A549 (cell line): Measurements from ENCODE around the gene CFAP97. TPM values are rescaled to one million over a fixed set of nuclear protein-coding genes. Genes with fewer than 3 reads are reported as not detected.

Experiments
- ATAC-seq, 2 experiments: fragments of 200-7000 bp in 1 of 2; fragments of >200 bp in 1 of 2; cut with Nextera tagmentation in 1 of 2; cut with Tn5 transposase in 1 of 2; 3 replicates each; pipeline versions ENCODE4 v1.8.0 to v1.9.1; 2018 to 2020; ENCODE audit warnings: mild to moderate bottlenecking in 1 of 2, moderate library complexity in 1 of 2
- CTCF ChIA-PET: fragments of 300-600 bp; sonication (Branson Sonifier 250); formaldehyde crosslinking; extraction: SDS; loops from one replicate; lab custom pipeline; 2021; ENCODE audit warnings: antibody characterized with exemption, inconsistent platforms; lab: Yijun Ruan, JAX
- POLR2A ChIA-PET: fragments of 350-600 bp; formaldehyde crosslinking; extraction: SDS; loops from one replicate; lab custom pipeline; 2021; ENCODE audit warnings: antibody characterized with exemption, inconsistent platforms; lab: Yijun Ruan, JAX
- DNase-seq, 2 experiments: peaks; one replicate each; pipeline versions ENCODE4 v3.0.0 to v3.0.0-alpha.2; 2011 to 2016; ENCODE audit warnings: low read depth in 1 of 2, low spot score in 1 of 2
- FAIRE-seq: peaks from 2 replicates; lab custom pipeline; 2011; peaks lifted over from hg19 to GRCh38; lab: Jason Lieb, UNC
- H3K27ac ChIP-seq, 2 experiments: fragments of >200 bp; sonication (Bioruptor Twin); formaldehyde crosslinking; 3 replicates each; pipeline ENCODE4 v1.5.1; 2016 to 2017
- H3K4me1 ChIP-seq: fragments of >200 bp; sonication (Bioruptor Twin); formaldehyde crosslinking; 3 replicates; pipeline ENCODE4 v1.6.1; 2016
- H3K4me2 ChIP-seq: fragments of >200 bp; sonication (Bioruptor Twin); formaldehyde crosslinking; 3 replicates; pipeline ENCODE4 v1.6.1; 2016
- H3K4me3 ChIP-seq: fragments of >200 bp; sonication (Bioruptor Twin); formaldehyde crosslinking; 3 replicates; pipeline ENCODE4 v1.5.1; 2016
- H3K9me3 ChIP-seq: fragments of >200 bp; sonication (Bioruptor Twin); formaldehyde crosslinking; 3 replicates; pipeline ENCODE4 v1.6.1; 2016
- BCL3 ChIP-seq: fragments of >200 bp; sonication (Bioruptor Twin); formaldehyde crosslinking; IDR thresholded peaks from 3 replicates; pipeline ENCODE4 v1.6.1; 2016
- CBX8 ChIP-seq: fragments of 200-600 bp; sonication (generic); IDR thresholded peaks from 2 replicates; pipeline ENCODE4 v1.6.1; 2016
- CEBPB ChIP-seq, 2 experiments: fragments of >200 bp in 1 of 2; sonication (Bioruptor Twin) in 1 of 2; formaldehyde crosslinking in 1 of 2; IDR thresholded peaks; 2 replicates each; pipeline ENCODE4 v1.6.1; 2012 to 2016
- CHD4 ChIP-seq: fragments of 200-600 bp; sonication (generic); IDR thresholded peaks from 2 replicates; pipeline ENCODE4 v1.6.1; 2016; ENCODE audit warnings: antibody characterized with exemption, mild to moderate bottlenecking, borderline replicate concordance
- CTCF ChIP-seq: fragments of >200 bp; sonication (Bioruptor Twin); formaldehyde crosslinking; IDR thresholded peaks from 3 replicates; pipeline ENCODE4 v1.5.1; 2016
- E2F6 ChIP-seq: IDR thresholded peaks from 2 replicates; pipeline ENCODE4 v1.6.1; 2012; ENCODE audit warnings: low read depth, borderline replicate concordance
- EHF ChIP-seq: fragments of 250-450 bp; sonication (Bioruptor Pico); IDR thresholded peaks from 2 replicates; pipeline ENCODE4 v1.5.0; 2020; ENCODE audit warnings: mild to moderate bottlenecking
- EP300 ChIP-seq, 2 experiments: fragments of >200 bp; sonication (Bioruptor Twin); formaldehyde crosslinking; IDR thresholded peaks; 2 replicates in 1 of 2; 3 replicates in 1 of 2; pipeline ENCODE4 v1.6.1; 2016 to 2017
- FOSB ChIP-seq: fragments of 250-450 bp; sonication (Bioruptor Pico); IDR thresholded peaks from 2 replicates; pipeline ENCODE4 v1.5.0; 2020; ENCODE audit warnings: mild to moderate bottlenecking, moderate library complexity
- HEYL ChIP-seq: fragments of 250-450 bp; sonication (Bioruptor Pico); IDR thresholded peaks from 2 replicates; pipeline ENCODE4 v1.8.0; 2021; ENCODE audit warnings: mild to moderate bottlenecking, moderate library complexity
- HMGXB4 ChIP-seq: fragments of 250-450 bp; sonication (Bioruptor Pico); IDR thresholded peaks from 2 replicates; pipeline ENCODE4 v1.5.0; 2021; ENCODE audit warnings: mild to moderate bottlenecking, moderate library complexity, borderline replicate concordance
- HOXA7 ChIP-seq: fragments of 250-450 bp; sonication (Bioruptor Pico); IDR thresholded peaks from 2 replicates; pipeline ENCODE4 v1.5.0; 2020; ENCODE audit warnings: mild to moderate bottlenecking, moderate library complexity
- NFE2L2 ChIP-seq: fragments of 150-350 bp; conservative IDR thresholded peaks from 2 replicates; pipeline ENCODE4 v1.6.1; 2014; ENCODE audit warnings: low read length
- POLR2A ChIP-seq: IDR thresholded peaks from 2 replicates; pipeline ENCODE4 v1.6.1; 2012; ENCODE audit warnings: mild to moderate bottlenecking, low read length
- RCOR1 ChIP-seq: fragments of 150-350 bp; IDR thresholded peaks from 2 replicates; pipeline ENCODE4 v1.6.1; 2014; ENCODE audit warnings: antibody characterized with exemption, low read length, low read depth
- SMC3 ChIP-seq: fragments of >200 bp; sonication (Bioruptor Twin); formaldehyde crosslinking; IDR thresholded peaks from 3 replicates; pipeline ENCODE4 v1.6.1; 2018; ENCODE audit warnings: inconsistent platforms
- SREBF2 ChIP-seq: fragments of 450-650 bp; IDR thresholded peaks from 2 replicates; pipeline ENCODE4 v1.6.1; 2014; ENCODE audit warnings: mild to moderate bottlenecking, moderate library complexity
- USF2 ChIP-seq: fragments of 450-650 bp; IDR thresholded peaks from 2 replicates; pipeline ENCODE4 v1.6.1; 2014; ENCODE audit warnings: antibody characterized with exemption
- ZNF302 ChIP-seq: fragments of 250-450 bp; sonication (Bioruptor Pico); IDR thresholded peaks from 2 replicates; pipeline ENCODE4 v1.9.0; 2021; ENCODE audit warnings: inconsistent platforms, mild to moderate bottlenecking, moderate library complexity
- ZSCAN20 ChIP-seq: fragments of 250-450 bp; sonication (Bioruptor Pico); IDR thresholded peaks from 2 replicates; pipeline ENCODE4 v1.8.0; 2022; ENCODE audit warnings: mild to moderate bottlenecking, moderate library complexity
- WGBS: methylation state at CpG from one replicate; pipeline ENCODE4 v1.1.6; 2017; ENCODE audit errors: missing lambda C conversion rate; 5-methylcytosine and 5-hydroxymethylcytosine counted together
- polyA plus RNA-seq, 4 experiments: library from polyadenylated mRNA; depleted of rRNA in 3 of 4; stranded (reverse); fragments of >200 nt; fragmentation: RNase III in 1 of 4; extraction: RNeasy Plus Mini Kit Qiagen cat#74134 plus additional on column Dnase treatment in 1 of 4; gene quantifications; 2 replicates in 3 of 4; 3 replicates in 1 of 4; pipeline ENCODE4 v1.2.3, GENCODE V29; 2011 to 2017

The CFAP97 gene
- polyA plus RNA-seq, 2 of the 4 experiments (the other 2 are of a cell fraction): 15.8 to 48.2 TPM

GRCh38 chr4:185209031-185209851, 5.4 kb upstream of the CFAP97 start, which contains the start of gene SNX25 (continued):
- TF ChIP-seq E2F6 (no peak), POLR2A (peak; percentile 49), HMGXB4 (no peak)

GRCh38 chr4:185207466-185207865, 3.7 kb upstream of the CFAP97 start:
- ChIA-PET CTCF (no interaction called here), POLR2A (no interaction called here)
- no peak for FAIRE-seq
- Histone ChIP-seq H3K27ac (no peak overlapping the region), H3K4me3 (no peak overlapping the region), H3K9me3 (no peaks in the 10 kb centered on the region), H3K4me1 (peaks cover 28% of the 10 kb centered on the region; the same call in 2 of the 3 replicates), H3K4me2 (no peak overlapping the region)
- DNase-seq: no peak
- 89% methylated on average over 5 of the region's 5 CpGs for WGBS
- ATAC-seq: no peak
- TF ChIP-seq EHF (CRISPR knock-in tag) (no peak), HEYL (no peak), POLR2A (no peak), HOXA7 (CRISPR knock-in tag) (no peak), CEBPB (IDR thresholded peaks at IDR 0.05) (no peak), FOSB (no peak), SMC3 (no peak), USF2 (no peak), ZSCAN20 (no peak), BCL3 (no peak), ZNF302 (CRISPR knock-in tag) (no peak), RCOR1 (no peak), EP300 (IDR thresholded peaks at IDR 0.05) (no peak), CBX8 (no peak), CHD4 (no peak), CTCF (no peak), NFE2L2 (no peak), SREBF2 (no peak)
